Measurements from ENCODE around the gene CDS2. TPM values are rescaled to one million over a fixed set of nuclear protein-coding genes. Genes with fewer than 3 reads are reported as not detected.
A peak's percentile ranks its signal among the peaks of the same experiment; 100 is the strongest.

CDS2 gene
- total RNA-seq, 1 experiment from 2014 or later, result 42.0 TPM

DNA sequence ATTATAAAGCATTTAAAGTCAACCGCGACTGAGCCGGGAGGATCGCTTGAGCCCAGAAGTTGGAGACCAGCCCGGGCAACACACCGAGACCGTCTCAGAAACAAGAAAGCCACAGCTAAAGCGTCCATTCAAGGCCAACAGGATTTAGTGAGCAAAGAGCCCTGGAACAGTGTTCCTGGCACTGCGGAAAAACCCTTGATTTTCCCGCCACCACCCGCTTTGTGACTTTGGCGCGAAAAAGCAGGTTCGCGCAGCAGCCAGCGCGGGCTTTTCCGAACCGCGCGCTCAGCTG lies 7.7 kb upstream of the CDS2 start:
- DNase-seq (ENCODE audit: low read depth), result no peak

DNA sequence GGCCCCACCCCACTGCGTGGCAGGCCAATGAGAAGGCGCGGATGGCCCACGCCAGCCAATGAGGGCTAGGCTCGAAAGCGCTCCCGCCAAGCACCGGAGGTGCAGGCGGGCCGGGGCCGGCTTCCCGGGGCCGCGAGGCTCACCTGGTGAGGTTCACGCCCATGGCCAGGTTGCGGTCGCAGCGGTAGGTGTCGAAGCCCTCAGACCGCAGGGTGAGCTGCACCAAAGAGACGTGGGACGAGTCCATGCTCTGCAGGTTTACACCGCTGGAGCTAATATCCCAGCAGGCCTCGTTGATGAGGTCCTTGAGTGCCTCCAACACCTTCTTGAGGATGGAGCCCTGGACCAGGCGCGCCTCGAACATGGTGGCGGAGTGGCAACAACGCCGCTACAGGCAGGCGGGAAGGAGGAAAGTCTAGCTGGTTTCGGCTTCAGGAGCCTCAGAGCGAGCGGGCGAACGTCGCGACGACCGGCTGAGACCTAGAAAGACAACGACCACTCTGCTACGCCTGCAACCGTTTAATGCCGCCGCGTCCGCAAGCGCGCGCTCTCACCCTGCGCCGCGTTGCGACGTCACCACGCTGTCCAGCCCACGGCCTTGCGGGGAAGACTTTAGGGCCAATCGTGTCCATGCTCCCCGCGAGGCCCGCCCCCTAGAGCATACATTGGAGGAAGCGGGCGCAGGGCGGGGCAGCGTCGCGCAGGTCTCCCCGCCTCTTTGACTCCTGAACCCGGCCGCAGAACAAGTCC lies 7.2 kb upstream of the CDS2 start, which contains the start of gene PCNA:
TSS of gene PCNA (minus strand) at position 524 of the 750 bp plus-strand sequence. CDS start at position 364, 160 bp downstream.
- peak; percentile 99 for DNase-seq (ENCODE audit: low read depth)

DNA sequence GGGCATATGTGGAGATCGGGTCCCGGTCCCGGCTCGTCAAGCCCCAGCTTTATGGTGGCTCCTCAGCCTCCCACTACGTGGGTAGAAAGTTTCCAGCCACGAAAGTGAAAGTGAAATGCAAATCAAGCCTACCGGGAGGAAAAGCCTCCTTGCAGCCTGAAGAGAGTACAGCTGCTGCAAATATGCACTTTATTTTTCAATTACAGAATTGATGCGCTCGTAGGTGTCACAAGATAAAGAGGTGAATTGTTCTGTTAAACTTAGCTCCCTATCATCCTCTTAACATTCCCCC lies 6.7 kb upstream of the CDS2 start:
- no peak for DNase-seq (ENCODE audit: low read depth)

DNA sequence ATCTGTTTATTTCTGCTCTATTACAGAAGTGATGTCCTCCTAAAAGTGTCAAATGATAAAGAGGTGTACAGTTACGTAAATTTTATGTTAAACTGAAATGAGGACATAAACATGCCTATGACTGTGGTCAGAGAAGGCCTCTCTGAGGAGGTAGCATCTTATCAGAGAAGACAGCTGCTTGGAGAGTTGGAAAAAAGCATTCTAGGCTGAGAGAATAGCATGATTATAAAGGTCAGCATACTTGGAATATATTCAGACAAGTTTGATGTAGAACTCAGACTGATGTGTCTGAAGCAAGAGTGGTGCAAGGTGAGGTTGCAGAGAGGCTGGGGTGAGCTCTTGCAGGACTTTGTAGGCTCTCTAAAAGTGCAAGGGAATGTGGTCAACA lies 3.9 kb upstream of the CDS2 start:
- DNase-seq (ENCODE audit: low read depth), result no peak

DNA sequence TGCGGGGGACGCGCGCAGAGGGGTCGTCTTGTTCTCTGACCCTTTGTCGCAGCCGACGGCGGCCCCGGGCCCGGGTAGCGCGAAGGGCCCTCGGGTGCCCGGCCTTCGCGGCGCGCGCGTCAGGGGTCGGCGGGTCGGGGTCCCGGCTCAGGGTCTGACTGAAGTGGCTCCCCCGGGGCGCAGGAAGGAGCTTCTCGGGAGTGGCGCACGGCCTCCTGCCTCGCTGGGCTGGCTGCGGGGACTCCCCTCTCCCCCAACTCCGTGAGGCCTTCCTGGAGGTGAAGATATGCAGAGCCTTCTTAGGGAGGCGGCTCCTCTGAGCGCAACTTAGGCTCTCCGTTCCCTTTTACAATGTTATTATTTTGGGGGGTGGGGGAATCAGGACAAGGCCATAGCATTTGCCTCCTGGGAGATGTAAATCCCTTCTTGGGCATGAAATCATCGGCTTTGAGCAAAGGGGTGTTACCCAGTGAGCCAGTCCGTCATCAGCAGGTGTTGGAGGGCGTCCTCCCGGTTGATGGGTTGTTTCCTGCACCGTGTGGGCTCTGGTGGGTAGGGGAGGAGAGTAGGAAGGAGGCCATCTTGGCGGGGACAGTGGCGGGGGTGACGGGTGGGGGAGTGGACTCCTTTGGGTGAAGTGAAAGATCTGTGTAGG lies 523 bp downstream of the CDS2 start:
- peak; percentile 69 for DNase-seq (ENCODE audit: low read depth)

DNA sequence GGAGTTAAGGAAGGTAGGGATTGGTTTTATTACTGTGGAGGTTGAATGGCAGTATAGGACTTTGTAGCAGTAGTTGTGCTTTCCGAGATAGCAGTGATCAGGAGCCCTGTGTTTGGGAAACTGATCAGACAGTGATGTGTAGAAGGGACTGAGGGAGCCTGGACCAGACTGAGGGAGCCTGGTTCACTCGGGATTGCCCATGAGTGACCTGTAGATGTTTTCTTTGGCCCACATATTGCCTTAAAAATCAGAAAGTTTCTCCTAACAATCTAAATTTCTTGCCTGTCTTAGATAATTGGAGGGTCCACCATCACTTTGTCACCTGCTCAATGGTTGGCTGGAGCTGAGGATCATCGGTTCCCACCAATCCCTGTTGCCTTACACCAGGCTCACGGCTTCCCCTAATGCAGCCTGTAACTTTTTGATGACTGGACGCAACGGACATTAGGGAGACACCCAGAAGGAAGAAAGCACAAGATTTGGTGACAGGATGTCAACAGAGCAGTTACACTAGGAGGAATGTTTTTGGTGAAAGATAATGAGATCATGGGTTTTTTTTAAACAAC lies 1.1 kb downstream of the CDS2 start:
- DNase-seq (ENCODE audit: low read depth), result no peak

DNA sequence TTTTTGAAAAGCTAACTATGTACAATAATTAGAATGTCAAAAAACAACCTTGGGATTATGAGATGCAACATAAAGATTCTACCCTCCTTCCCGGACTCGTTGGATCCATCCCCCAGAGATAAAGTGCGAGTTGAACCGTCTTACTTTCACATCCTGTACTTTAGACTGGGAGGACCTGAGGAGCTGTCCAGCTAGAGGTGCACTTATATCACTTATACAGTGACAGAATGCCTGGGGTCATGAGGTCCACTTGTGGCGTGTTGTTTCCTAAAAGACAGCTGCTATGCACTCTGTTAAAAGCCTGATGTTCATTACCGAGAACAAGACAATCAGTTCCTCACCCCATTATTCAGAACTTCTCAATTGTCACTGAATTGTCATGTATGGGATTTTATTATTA lies 2.1 kb downstream of the CDS2 start:
- DNase-seq (ENCODE audit: low read depth), result no peak

DNA sequence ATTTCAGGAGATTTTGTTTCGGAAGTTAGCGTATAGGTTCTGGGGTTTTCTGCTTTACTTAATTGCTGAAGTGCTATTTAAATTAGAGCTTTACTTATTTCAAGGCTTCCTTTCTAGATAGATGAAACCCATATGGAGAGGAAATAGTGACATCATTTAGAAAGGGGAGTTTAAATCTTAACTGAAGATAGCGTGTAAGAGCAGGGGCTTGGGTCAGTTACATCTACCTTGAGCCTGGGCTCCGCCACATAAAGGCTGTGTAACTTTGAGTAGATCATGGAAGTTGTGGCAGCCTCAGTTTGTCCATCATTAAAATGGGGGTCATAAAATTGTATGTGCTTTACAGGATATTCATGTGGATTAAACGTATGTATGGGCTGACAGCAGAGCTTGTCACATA lies 4.7 kb downstream of the CDS2 start:
- DNase-seq (ENCODE audit: low read depth), result no peak

DNA sequence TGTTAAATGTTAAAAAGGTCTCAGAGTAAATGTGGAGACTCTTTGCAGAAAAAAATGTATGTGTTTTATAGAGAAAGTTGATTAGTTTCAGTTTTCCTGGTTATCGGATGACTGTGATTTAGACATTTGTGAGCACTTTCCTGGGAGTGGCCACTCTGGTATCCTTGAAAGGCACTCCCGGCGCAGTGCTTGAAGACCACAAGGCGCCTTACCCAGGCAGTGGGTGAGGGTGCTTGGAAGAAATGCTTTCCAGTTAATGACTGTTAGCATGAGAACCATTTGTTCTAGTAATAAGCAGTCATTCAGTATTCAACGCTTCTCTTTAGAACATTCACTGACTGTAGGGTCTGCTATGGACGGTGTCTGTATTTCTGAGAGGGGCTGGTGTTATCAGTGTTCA lies 7.2 kb downstream of the CDS2 start:
- DNase-seq (ENCODE audit: low read depth), result no peak

DNA sequence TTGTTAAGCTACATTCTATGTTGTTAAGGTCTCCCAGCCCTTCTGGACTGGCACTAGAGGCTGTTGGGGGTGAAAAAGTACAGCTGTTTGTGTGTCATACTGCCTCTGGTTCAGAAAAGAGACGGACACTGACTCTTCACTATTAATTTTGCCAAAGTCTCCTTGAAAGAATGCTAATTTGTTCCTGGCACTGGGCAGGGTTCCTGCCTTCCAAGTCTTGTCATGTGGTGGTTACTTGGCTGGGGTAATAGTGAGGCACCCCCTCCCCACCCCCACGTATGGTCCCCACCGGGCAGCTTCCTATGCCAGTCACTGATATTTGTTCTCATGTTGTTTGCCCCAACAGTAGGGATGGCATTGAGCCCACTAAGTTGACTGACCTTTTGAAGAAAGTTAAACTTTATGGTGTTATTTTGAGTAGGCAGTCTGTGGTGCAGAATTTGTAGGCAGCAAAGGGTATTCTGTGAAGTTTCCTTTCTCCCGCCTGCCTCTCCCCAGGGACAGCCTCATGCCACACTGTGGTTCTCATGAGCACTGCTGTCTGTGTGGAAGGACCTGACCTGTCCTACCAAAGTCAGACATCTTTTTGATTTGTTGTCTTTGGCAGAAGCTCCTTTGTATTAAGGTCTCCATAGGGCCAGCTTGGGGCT lies 8.7 kb downstream of the CDS2 start:
- DNase-seq (ENCODE audit: low read depth), result peak; percentile 30

DNA sequence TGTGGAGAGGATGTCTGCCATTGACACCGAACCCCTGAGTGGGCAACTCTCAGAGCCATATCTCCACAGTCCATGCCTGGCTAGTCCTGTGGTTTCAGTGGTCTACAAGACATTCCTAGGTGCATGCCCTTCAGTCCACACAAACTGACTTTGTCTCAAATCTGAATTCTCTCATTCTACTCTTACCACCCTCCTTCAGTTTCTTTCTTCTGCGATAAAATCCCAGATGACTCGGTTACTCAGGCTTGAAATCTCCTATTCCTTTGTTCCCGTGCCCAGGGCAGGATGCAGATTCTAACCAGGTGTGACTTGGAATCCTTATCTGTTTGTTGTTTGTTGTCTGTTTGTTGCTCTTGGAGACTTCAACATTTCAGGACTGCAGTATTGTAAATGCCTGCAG lies 9.3 kb downstream of the CDS2 start:
- peak; percentile 24 for DNase-seq (ENCODE audit: low read depth)

DNA sequence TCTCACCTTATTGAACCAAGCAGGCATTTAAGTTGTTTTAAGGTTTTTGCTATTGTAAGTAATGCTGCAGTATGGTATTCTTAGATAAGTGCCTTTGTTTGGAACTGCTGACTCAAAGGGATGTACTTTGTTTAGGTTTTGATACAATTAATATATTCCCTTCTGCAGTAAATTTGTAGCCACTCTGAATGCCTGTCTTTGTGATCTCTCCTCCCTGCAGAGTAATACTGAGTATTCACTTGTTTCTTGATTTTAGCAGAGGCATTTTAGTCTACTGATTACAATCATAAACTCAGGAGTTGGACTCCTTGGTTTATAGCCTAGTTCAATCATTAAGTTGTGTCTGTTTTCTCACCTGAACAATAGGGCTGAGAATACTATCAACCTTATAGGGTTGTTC lies 13.4 kb downstream of the CDS2 start:
- DNase-seq (ENCODE audit: low read depth), result no peak

DNA sequence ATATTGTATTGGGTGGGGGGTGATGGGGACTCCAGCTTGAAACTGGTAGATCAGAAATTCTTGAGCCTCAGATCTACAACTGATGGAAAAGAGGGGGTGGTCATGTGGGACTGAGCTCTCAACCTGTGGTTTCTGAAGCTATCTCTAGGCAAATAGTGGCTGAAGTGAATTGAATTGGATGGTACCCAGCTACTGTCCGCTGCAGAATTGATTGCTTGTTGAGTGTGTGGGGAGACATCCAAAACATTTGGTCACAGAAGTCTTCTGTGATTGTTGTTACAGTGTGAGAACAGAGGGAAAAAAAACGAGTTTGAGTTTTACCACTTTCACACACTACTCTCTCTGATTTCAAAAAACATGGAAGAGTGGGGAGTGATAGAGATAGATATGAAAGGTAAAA lies 14.8 kb downstream of the CDS2 start:
- no peak for DNase-seq (ENCODE audit: low read depth)

DNA sequence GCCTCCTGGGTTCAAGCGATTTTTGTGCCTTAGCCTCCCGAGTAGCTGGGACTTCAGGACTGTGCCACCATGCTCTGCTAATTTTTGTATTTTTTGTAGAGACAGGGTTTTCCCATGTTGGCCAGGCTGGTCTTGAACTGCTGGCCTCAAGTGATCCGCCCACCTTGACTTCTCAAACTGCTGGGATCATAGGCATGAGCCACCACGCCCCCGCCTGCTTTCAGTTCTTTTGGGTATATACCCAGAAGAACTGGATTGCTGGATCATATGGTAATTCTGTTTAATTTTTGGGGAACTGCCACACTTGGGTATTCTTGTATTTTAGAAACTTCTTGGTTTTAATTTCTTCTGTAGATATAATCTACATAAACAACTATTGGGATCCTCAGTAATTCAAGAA lies 17.0 kb downstream of the CDS2 start:
- no peak for DNase-seq (ENCODE audit: low read depth)

DNA sequence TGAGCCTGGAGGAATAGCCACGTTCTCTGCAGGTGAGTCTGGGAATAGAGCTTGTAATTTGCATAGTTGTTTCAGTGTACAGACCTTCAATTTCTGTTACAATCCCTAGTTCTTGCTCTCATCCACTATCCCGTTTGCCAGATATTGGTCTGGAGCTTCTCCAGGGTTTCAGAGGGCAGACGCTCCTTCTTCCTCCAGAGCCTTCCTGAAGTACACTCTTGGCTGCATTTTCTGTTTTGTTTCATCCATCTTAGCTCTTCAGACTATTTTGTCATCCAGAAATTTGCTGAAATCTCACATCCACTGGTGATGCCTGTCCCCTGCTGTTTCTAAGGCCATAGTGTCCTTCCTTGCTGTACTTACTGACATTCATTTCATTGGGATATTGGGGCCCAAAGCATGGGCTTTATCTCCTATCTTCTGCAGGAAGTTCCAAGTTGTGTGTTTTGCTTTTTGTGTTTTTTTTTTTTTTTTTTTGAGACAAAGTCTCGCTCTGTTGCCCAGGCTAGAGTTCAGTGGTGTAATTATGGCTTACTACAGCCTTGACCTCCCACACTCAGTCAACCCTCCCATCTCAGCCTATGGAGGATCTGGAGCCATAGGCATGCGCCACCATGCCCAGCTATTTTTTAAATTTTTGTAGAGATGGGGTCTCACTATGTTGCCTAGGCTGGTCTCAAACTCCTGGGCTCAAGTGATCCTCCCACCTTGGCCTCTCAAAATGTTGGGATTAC lies 18.7 kb downstream of the CDS2 start:
- no peak for DNase-seq (ENCODE audit: low read depth)

DNA sequence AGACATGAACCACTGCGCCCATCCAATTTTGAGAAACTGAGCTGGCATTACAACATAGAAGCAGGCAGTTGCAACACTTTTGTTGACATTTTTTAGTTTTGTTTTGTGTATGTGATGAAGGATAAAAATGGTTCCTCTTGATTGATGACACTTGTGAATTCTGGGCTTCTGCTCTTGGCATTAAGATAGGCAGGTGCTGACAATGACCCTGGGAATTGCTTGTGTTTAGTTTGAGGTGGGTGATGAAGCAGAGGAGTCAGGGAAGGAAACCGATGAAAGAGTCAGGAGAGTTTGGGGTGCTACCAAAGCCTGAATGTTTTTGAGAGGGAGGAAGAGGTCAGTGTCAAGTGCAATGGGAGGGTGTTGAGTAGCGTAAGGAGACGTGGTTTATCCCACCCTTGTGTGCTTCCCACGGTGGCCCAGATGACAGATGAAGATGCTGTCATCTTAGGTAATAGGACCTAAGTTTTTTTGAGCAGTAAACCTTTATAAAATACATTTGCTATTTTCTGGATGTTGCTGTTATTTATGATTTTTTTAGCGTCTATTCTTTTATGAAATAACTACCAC lies 19.4 kb downstream of the CDS2 start:
- DNase-seq (ENCODE audit: low read depth), result no peak

DNA sequence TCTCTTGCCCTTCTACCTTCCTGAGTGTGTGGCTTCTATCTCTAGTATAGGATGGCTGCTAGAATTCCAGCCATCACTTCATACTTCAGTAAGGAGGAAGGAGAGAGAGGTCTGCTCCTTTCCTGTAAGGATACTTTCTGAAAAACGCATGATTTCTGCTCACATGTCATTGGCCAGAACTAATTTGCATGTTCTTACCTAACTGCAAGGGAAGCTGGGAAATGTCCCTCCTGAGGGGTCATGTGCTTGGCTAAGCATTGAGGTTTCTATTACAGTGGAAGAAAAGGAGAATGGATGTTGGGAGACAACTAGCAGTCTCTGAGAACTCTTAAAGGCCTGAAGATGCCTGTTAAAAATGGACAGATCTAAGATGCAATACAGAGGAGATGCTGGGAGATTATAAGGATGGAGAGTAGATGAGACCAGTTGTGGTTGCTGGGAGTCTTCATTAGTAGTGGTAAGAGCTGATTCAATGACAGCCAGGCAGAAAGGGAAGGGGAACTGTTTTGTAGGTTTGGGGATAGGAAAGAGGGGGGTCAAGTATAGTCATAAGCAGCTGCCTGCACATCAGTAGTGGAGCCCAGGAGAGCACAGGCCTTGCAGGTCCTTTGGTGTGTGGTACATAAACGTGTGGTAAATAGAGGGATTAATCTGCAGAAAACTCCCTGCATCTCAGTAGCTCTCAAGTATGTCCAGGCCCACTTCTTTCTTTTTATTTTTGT lies 20.2 kb downstream of the CDS2 start:
- DNase-seq (ENCODE audit: low read depth), result no peak

DNA sequence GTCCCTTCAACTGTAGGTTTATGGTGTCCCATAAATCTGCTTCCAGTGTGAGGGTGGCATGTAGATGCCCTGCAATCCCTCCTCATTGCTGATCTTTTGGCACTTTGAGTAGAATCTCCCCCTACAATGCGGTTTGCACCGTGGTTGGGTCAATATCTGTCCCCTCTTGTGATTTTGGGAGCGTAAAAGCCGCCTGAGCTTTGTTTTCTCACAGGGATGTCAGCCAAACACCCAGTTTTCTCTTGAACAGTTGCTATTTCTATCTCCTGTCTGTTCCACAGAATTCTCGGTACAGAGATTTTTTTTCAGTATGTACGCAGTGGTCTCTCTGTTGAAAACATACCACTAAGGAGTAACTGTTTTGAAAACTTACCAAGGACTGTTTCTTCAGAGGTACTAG lies 21.8 kb downstream of the CDS2 start:
- no peak for DNase-seq (ENCODE audit: low read depth)

DNA sequence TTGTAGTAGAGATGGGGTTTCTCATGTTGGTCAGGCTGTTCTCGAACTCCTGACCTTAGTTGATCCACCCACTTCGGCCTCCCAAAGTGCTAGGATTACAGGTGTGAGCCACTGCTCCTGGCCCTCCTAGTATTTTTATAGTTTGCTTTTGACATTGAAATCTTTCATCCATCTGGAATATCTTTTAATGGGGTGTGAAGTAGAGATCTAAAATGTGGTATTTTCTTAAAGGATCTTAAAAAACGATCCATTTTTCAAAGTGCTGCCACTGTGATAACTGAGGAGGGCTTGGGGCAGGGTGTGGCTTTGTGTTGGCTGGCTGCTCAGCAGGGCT lies 23.1 kb downstream of the CDS2 start:
- no peak for DNase-seq (ENCODE audit: low read depth)

DNA sequence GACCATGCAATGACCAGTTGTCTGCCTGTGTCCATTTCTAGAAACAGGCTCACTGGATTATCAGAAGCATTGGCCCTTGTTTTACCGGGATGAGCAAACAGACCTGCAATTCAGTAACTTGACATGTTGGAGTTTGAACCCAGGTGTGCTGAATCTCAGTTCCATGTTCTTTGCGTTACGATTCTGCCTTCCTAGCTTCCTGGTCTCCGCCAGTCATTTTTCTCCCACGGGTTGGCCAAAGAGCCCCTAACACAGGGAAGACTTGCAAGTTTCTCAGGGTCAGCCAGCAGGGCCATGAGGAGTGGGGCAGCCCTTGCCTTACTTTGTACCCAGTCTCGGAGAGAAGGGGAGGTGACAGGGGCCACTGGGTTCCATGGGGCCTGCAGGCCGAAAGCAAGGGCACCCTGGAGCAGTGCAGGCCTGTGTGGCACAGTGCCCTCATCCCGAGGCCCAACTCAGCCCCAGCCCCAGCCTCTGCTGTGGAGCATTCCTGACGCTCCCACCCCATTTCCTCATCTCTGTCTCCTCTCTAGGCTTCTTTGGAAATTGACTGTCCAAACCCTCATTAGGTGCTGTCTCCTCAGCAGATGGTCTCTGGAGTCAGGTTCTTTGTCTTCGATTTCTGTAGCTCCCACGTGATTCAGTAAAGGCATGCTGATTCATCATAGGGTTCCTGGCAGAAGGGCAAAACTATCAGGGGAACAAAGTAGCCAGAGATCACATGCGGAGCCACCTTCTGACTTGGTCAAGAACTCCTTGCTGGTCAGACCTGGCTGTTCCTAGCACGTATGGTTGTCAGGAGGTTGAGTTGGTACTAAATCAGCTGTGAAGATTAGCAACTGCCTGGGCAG lies 23.6 kb downstream of the CDS2 start:
- DNase-seq (ENCODE audit: low read depth), result peak; percentile 83

DNA sequence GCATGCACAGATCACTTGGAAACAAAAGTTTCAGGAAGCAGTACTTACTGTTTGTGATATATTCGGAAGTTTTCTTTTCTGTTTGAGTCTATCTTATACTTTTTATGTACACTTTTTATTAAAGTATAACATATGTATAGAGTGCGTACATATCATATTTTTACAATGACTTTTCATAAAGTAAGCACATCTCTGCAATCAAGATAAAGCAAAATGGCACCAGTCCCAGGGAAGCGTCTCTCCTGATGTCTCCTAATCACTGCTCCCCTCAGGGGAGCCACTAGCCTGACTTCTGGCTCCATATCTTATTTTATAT lies 26.3 kb downstream of the CDS2 start:
- no peak for DNase-seq (ENCODE audit: low read depth)

Data from M059J (cell line).